ENCODE measurements around the gene NUP37.
"Not testable (repeated sequence)": the region's sequence is repeated elsewhere in the genome, so short reads cannot be mapped to it uniquely, and the experiment has no call there.

The NUP37 gene

DNA sequence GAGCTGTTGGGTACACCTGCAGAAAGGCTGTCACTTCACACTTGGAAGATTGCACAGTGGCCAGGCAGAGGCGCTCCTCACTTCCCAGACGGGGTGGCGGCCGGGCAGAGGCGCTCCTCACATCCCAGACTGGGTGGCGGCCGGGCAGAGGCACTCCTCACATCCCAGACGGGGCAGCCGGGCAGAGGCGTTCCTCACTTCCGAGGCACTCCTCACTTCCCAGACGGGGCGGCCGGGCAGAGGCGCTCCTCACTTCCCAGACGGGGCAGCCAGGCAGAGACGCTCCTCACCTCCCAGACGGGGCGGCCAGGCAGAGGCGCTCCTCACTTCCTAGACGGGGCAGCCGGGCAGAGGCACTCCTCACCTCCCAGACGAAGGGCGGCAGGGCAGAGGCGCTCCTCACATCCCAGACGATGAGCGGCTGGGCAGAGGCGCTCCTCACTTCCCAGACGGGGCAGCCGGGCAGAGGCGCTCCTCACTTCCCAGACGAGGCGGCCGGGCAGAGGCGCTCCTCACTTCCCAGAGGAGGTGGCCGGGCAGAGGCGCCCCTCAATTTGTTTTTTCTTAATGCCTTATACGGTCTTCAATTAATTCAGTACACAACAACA, 30.6 kb downstream of the NUP37 start:
- not testable (repeated sequence) for DNase-seq (ENCODE audit: low spot score)

DNA sequence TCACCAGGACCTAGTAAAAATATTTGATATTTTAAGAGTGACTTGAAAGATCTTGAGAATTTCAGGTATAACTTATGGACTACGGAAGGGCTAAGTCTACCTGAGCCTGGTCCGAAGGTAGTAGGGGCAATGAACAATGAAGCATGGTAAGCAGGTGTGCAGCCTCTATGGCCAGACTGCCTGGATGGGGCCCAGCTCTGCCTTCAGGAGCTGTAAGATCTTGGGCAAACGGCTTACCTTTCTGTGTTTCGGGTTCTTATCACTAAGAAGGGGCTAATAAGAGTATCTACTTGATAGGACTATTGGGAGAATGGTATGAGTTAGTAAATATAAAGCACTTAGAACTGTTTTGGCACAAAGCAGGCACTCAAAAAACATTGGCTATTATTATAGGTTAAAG, 39.1 kb downstream of the NUP37 start:
- no peak for DNase-seq (ENCODE audit: low spot score)

DNA sequence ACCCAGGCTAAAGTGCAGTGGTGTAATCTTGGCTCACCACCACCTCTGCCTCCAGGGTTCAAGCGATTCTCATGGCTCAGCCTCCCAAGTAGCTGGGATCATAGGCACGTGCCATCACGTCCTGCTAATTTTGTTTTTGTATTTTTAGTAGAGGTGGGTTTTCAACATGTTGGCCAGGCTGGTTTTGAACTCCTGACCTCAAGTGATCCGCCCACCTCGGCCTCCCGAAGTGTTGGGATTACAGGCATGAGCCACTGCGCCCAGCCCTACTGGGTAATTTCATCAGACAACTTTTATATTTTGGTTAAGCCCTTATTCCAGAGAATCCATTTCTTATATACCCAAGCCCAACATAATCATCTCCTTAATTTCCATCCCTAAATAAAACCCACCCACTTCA, 47.8 kb downstream of the NUP37 start:
- DNase-seq (ENCODE audit: low spot score), result not testable (repeated sequence)

DNA sequence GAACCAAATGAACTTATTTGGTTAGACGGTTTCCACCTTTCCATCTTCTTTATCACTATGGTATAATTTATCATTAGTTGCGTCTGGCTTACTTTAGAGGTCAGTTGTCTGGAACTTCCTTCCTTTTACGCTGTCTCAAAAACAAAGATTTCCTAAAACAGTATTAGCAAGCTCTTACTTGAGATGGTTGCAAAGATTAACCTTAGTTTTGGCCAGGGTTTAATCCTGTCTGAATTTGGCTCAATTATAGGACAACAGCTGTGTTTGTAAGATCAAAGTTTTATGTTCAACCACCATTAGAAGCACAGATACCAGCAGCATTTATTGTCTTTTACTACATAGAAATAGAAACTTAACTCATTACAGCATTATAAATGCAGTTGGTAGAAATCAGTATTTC, 50.2 kb downstream of the NUP37 start:
- DNase-seq (ENCODE audit: low spot score), result no peak

DNA sequence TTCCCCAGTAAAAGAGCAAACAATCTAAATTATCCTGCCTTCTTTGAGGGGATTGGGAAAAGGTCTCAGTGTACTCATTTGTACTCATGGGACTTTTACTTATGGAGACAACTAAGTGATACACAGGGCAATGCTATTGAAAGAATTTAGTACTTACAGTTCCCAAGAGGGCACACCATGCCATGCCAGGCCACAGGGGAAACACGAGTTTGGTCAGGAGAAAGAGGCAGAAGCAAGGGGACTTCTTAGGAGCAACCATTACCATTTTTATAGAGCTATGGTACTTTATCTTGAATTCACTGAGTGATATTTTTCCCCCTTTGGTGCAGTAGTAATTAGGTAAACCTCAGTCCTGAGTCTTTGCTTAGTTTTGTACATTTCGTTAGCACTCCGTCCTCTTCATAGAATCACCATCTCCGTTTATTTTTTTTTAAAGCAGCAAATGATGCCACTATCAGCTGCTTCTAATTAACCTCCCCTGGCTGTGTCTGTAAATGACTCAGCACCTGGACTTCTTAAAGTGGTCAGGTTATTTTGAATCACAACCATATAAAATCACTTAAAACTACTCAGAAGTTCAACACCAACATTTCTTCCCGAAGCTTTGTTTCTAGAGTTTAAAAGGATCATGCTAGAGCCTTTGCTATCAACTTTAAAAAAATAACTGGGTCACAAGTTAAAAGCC, 52.2 kb downstream of the NUP37 start:
- DNase-seq (ENCODE audit: low spot score), result no peak

DNA sequence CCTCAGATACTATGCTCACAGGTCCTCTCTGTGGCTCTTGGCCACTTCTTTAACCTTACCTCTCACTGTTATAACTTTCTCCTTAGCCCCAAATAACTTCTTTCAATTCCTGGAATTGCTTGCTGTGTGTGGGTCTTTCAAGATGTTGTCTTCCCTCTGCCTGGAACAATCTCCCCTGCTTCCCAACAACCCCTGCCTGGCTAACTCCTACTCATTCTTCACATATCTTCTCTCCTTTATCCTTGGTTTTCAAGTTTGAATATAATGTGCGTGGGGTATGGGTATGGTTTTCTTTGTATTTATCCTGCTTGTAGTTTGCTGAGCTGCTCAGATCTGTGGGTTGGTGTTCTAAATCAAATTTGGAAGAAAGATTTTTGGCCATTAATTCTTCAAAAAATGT, 55.4 kb downstream of the NUP37 start:
- DNase-seq (ENCODE audit: low spot score), result no peak

DNA sequence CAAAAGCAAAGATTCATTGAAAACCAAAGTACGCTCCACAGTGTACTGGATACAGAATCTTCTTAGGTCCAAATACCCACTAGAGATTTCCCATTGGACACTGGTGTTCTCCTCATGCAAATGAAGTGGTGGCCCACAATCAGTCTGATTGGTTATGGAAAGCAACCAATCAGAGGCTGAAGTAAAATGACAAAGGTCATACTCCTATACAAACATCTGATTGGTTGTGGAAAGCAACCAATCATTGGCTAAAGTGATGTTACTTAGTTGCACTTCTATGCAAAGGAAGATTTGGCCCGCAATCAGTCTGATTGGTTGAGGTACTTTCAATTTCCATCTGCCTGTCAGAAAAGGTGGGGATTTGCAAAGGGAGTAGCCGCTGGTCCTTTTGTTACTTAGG, 56.8 kb downstream of the NUP37 start:
- peak; percentile 38 for DNase-seq (ENCODE audit: low spot score)

DNA sequence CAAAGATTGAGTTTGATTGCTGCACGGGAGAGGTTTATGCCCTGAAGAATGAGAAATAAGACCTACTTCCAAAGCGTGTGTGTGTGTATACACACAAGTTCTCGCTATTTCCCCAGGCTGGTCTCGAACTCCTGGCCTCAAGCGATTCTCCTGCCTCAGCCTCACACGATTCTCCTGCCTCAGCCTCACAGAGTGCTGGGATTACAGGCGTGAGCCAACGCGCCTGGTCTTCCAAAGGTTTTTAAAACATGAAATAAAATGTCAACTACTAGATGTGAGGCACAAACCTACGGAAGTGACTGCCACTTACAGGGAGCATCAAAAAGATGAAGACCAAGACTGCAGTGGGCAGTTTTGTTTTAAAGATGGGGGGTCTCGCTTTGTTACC, 57.5 kb downstream of the NUP37 start:
- DNase-seq (ENCODE audit: low spot score), result no peak

DNA sequence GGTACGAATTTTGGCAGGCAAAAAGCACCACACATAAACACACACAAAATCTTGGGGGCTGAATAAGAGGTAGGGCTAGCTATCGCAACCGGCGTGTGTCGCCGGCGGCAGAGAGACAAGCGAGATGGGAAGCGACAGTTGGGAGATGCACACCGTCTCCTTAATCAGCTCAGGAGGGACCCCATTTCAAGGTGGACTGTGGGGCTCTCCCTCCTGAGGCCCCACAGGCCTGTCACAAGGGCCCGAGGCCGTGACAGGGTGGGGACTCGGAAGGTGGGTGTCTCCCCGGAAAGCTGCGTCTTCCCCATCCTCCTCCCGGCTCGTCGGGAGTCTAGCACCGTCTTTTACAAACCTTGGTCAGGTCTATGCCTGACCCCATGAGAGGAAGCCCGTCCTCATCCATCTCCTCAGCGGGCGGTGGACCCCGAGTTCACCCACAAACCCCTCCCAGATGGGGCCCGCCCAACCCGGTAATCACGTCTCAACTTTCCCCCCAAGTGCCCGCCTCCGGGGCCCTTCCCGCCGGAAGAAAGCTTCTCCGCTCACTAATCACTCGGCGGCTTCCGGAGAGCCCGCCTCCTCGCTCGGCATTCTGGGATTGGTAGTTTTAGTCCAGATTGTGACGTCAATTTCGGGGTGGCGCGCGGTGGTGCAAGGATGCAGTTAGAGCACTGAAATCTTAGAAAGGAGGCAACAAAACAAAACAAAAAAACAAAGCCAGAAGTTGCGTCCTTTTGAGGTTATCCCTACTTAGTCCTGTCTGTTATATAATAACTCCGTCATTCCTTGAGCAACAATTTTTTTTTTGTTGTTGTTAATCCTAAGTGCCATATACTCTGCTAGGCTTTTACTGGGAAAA, 58.1 kb downstream of the NUP37 start, which contains the start of gene WASHC3:
Gene WASHC3 (minus strand): TSS at position 432 of the 859 bp plus-strand sequence. CDS start 29 bp downstream, at position 403.
- DNase-seq (ENCODE audit: low spot score), result peak; percentile 97

DNA sequence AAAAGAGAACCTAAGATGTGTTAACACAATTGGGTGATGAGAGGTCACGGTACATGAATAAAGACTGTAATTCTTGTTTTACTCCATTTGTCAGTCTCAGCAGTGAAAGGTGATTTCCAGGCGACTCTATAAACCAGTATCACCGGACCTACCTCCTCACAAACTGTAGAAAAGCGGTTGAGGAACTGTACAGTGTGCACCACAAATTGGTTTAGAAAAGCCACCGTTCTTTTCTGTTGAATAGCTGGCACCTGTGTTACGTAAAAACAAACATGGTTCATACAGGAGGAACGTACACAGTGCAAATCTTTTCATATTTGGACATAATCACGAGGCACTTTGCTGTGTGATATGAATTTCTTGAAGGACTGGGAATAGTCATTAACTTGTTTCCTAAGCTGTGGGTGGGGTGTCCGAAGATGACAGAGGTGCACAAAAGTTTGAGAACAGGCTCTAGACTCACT, 58.8 kb downstream of the NUP37 start:
- DNase-seq (ENCODE audit: low spot score), result no peak

DNA sequence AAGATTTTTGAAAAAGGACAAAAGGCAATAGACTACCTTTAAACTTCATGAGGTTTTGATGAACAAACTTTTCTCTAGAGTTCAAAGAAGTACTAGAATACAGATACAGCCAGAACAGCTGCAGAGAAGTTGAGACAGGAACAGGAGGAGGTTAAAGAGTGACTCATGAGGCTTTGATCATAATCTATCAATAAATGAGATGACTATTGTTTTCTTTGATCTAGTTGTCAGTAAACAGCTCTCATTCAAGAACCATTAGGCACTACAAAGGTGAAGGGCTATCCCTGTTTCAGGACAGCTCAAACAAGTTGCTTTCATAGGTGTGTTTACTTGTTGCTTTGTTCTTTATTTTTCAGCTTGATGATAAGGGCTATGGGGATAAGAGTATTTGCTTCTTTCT, 60.6 kb downstream of the NUP37 start:
- no peak for DNase-seq (ENCODE audit: low spot score)

DNA sequence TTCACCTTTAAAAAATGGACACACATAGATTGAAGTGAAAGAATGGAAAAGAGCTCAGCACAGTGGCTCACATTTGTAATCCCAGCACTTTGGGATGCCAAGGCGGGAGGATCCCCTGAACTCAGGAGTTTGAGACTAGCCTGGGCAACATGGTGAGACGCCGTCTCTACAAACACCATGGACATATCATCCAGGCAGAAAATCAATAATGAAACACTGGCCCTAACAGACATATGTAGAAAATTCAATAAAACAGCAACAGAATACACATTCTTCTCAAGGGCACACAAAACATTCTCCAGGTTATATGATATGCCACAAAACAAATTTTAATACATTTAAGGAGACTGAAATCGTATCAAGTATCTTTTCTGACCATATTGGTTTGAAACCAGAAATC, 65.6 kb downstream of the NUP37 start:
- DNase-seq (ENCODE audit: low spot score), result no peak

DNA sequence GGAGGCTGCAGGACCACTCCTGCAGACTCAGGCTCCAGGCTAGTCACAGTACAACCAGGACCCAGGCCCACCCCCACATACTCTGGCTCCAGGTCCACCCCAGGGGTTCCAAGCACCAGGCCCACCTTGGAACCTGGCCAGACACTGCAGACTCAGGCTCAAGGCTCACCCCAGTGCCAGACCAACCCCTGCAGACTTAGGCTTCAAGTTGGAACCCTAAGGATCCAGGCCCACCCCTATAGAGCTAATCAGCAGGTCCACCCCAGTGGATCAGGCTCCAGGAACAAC, 66.9 kb downstream of the NUP37 start:
- no peak for DNase-seq (ENCODE audit: low spot score)

DNA sequence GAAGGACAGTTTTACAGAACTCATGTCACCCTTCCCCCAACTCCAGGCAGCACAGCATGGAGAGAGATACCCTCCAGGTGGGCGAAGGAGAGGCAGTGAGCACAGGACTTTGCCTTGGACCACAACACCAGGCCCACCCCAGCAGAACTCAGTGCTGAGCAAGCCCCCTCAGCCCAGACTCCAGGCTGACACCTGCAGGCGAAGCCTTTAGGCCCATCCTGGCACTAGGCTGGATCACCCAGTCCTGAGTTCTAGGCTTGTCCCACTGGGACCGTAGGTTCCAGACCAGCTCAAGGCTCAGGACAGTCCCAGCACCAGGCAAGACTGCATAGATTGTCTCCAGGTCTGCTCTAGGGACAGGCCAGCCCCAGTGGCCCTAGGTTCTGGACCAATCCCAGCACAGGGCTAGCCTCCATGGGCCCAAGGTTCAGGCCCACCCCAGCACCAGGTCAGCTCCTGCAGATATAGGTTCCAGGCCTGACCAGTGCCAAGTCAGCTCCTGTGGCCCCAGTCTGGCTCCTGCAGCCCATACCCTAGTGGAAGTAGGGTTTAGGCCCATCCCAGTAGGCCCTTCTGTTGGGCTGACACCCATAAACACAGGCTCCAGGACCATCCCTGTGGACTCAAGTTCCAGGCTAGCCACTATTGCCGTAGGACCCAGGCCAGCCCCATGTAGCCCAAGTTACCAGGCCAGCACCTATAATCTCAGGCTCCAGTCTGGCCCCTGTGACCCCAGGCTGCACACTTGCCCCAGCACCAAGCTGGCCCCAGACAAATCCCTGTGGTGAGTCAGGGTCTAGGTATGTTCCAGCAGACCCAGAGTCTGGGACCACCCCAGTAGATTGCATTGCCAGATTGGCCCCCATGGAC, 67.5 kb downstream of the NUP37 start:
- no peak for DNase-seq (ENCODE audit: low spot score)

DNA sequence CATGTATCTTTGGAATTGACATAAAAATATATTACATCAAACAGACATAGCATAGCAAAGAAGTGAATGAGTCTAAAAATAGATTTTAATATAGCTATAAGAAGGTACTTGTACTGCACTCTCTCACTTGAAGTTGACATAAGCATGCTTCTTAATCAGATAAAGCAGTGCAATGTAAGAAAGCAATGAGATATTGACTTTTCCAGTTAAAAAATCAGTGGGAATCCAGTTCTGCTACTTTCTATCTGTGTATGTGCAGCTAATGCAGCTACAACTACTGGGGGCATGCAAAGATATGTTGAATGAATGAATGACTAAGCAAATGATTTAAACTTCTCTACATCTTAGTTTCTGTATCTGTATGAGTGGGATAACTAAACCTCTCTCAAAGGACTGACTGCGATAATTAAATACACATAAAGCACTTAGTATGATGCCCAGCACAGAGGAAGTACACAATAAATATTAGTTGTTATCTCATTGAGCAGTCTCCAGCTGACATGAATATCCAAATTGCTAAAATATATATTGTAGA, 68.4 kb downstream of the NUP37 start:
- no peak for DNase-seq (ENCODE audit: low spot score)

DNA sequence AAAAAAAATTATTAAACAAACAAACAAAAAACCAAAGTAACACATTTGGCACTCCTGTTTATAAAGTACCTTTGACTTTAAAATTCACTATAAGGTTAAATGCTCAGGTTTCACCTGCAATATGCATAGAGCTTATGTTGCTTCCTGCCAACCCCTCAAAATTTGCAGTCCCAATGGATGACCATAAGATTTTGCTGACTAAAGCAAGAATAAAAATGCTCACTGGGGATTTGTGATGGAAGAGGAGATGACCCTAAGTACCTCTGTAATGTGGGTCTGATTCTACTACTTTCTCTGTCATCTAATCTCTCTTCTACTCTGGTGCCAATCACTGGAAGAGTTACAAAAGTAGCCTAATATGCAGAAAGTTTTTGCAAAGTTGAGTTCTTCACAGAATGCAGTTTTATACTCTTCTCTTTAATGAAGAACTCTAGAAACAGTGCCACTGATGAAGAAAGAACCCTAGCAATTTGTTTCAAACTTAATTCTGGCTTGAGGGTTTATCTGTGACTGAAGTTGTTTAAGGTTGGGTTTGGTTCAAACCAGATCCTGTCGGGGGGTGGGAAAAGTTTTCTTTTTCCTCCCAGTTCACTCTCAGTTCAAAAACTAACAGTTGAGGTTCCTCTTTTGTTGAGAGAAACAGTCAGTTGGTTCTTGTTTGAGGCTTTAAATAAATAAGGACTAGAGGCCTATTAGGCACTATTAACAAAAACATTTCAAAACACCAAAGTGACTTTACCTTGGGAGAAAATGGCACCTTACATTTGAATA, 69.1 kb downstream of the NUP37 start:
- no peak for DNase-seq (ENCODE audit: low spot score)

DNA sequence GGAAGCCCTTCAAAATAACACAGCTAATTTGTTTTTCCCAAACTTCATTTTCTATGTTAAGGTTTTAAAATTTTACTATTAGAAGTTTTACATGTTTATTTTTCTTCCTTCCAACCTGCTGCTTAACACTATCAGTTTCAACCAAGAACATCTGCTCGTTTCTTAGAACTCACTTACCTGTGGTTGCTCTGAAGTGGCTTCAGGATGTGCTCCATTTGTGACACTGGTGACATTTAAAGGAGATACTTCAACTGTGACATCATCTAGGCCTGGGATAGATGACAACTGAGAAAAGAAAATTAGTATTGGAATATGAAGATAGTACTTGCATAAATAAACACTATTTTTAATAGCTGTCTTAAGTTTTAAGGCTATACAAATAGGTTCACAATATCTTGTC, 76.0 kb downstream of the NUP37 start:
- no peak for DNase-seq (ENCODE audit: low spot score)

DNA sequence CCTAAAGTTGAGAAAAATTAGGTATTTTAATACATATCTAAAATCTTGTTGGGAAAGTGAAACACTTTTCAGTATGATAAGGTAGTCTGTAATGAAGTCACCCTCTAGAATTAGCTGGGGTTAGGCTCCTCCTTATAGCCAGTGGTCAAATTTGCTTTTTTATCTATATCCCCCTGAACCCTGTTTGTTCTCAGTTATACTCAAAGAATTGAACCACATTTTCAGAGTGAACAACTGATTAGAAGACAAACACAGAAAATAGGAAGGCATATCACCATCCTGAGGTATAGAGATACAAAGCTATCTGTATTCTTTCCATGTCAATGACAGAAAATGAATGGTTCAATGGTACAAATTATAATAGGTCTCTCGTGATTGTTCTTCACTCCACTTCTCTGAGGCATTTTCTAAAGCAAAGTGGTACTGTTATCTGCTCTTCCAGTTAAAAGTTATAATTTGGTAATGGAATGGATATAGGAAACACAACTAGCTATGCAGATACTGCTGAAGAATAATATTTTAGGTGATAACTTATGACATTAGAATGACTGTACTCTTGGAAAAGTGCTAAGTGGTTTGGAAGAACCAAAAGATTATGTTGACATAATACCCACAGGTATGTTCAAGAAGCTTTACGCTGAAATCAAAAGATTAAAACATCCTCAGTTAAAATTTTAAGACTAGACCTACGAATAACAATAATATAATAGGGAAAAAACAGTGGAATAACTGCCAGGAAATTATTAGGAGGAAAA, 85.7 kb downstream of the NUP37 start:
- no peak for DNase-seq (ENCODE audit: low spot score)

DNA sequence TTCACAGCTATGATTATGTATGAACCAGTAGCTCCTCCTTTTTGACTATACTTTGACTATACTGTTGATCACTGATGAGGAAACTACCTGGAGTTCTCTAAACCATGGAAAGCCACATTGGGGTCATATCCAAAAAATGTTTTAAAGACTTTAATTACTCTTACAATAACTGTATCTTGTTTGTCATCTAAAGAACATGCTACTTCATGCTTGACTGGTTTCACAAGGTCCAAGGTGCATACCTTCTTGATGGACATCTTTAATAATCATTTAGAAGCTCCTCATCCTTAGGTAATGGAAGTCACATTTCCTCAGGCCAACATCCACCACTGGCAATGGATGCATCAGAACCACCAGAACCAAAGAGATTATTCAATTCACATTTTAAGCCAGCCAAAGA, 88.1 kb downstream of the NUP37 start:
- no peak for DNase-seq (ENCODE audit: low spot score)

DNA sequence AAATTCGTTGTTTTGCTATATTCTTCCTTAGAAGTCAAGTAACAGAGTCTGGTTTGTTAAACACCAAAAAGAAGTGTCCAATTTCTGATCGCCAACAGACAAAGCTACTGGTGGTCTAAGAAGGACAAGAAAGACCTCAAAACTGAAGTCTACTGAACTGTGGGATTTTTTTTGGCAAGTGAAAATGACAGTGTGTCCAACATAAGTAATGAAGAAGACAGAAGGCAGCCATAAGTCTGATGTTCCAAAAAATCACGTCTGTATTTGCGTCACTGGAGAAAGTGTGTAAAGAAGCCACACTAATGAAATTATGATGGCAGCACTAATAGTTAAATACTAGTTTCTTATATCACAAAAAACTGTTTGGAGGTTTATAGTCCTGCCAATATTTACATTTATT, 90.8 kb downstream of the NUP37 start:
- no peak for DNase-seq (ENCODE audit: low spot score)

All from cerebellar cortex (tissue), 1 donor.